GM12873 (cell line): ENCODE results near the gene FANCE.

Experiments
- CTCF ChIP-seq: IDR thresholded peaks from 2 replicates; pipeline ENCODE4 v1.5.1; 2012; ENCODE audit warnings: low read depth, mild to moderate bottlenecking, moderate library complexity, low read length, control low read depth; ENCODE audit not compliant: insufficient read depth; ENCODE audit errors: missing control alignments

The FANCE gene

GRCh38 chr6:35425284-35425683 lies 26.9 kb upstream of the FANCE start:
- no peak for TF ChIP-seq CTCF

- no peak for TF ChIP-seq CTCF
Measured at GRCh38 chr6:35426074-35426473, 26.1 kb upstream of the FANCE start.

GRCh38 chr6:35427435-35427834 lies 24.7 kb upstream of the FANCE start:
- no peak for TF ChIP-seq CTCF

GRCh38 chr6:35427851-35428321 lies 24.3 kb upstream of the FANCE start:
- TF ChIP-seq CTCF = no peak

GRCh38 chr6:35428421-35429149 lies 23.6 kb upstream of the FANCE start:
- no peak for TF ChIP-seq CTCF

- no peak for TF ChIP-seq CTCF
Measured at GRCh38 chr6:35429463-35429862, 22.7 kb upstream of the FANCE start.

- TF ChIP-seq CTCF = no peak
Measured at GRCh38 chr6:35432291-35432690, 19.8 kb upstream of the FANCE start.
